Mesothelial cell of epicardium (in vitro differentiated cells): ENCODE results near the gene DUOX1. TPM values are rescaled to one million over a fixed set of nuclear protein-coding genes. Genes with fewer than 3 reads are reported as not detected.

Experiments used
- DNase-seq, 2 experiments: peaks; one replicate each; pipeline ENCODE4 v3.0.0; 2021; ENCODE audit warnings: low spot score in 2 of 2; ENCODE audit not compliant: unreplicated experiment in 2 of 2
- H3K27ac Mint-ChIP-seq: 2 replicates; pipeline ENCODE4 v1.8.0; 2021; ENCODE audit warnings: mixed read lengths
- H3K27me3 Mint-ChIP-seq: 2 replicates; pipeline ENCODE4 v1.8.0; 2021; ENCODE audit warnings: low read depth, mixed read lengths
- H3K36me3 Mint-ChIP-seq: 2 replicates; pipeline ENCODE4 v1.8.0; 2021; ENCODE audit warnings: mixed read lengths
- H3K4me1 Mint-ChIP-seq: 2 replicates; pipeline ENCODE4 v1.8.0; 2021; ENCODE audit warnings: mixed read lengths
- H3K4me3 Mint-ChIP-seq: 2 replicates; pipeline ENCODE4 v1.8.0; 2021; ENCODE audit warnings: mild to moderate bottlenecking, moderate library complexity, mixed read lengths
- H3K9me3 Mint-ChIP-seq: 2 replicates; pipeline ENCODE4 v1.8.0; 2021; ENCODE audit warnings: mixed read lengths
- total RNA-seq: library from RNA; stranded (reverse); gene quantifications from 3 replicates; pipeline ENCODE4 v1.2.1, GENCODE V29; 2021
- TF ChIP-seq, protein P1 (sequence below): fragments of 200-600 bp; sonication (generic); IDR thresholded peaks from one replicate; pipeline ENCODE4 v1.5.0; 2021; ENCODE audit warnings: antibody characterized with exemption; ENCODE audit not compliant: unreplicated experiment

Gene DUOX1
- total RNA-seq, 1 donor from 2014 or later, result 7.2 TPM

DNA sequence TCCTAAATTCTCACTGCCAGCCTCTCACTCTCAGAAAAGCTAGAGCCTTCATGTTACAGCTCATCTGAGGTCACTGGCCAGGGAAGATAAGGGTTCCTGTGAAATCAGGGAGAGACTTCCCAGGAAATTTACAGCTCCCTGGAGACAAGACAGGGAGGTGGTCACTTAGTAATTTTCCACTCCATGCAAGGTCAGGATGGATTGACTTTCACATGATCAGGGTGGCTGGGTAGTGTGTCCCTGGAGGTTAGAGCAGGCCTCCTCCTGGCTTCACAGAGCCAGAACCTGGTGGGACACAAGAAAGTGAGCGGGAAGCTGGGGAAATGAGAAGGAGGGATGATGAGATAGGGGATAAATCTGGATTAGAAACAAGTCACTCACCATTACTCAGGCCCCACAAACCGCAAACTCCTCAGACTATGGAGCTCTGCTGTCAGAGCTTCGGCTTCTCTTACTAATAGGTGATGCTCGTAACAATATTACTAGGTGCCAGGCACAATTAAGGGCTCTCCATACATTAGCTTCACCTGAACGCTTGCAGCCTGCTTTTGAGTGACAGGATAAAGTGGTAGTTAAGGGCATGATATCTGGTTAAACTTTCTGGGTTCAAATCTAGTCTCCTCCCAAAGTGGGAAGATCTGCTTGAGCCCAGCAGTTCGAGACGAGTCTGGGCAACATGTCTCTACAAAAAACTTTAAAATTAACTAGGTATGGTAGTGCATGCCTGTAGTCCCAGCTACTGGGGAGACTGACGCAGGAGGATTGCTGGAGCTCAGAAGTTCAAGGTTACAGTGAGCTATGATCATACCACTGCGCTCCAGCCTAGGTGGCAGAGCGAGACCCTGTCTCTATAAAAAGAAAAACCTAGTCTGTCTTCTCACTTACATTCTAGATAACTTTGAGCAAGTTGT, 40.7 kb upstream of the DUOX1 start:
- H3K9me3 Mint-ChIP-seq, result no peaks in the 10 kb centered on the region
- no peak overlapping the region for H3K4me3 Mint-ChIP-seq
- H3K36me3 Mint-ChIP-seq, result no peaks in the 10 kb centered on the region
- no peak overlapping the region for H3K27ac Mint-ChIP-seq
- H3K27me3 Mint-ChIP-seq, result peaks cover 81% of the 10 kb centered on the region
- H3K4me1 Mint-ChIP-seq, result peaks cover 3% of the 10 kb centered on the region
- TF ChIP-seq, protein P1, sequence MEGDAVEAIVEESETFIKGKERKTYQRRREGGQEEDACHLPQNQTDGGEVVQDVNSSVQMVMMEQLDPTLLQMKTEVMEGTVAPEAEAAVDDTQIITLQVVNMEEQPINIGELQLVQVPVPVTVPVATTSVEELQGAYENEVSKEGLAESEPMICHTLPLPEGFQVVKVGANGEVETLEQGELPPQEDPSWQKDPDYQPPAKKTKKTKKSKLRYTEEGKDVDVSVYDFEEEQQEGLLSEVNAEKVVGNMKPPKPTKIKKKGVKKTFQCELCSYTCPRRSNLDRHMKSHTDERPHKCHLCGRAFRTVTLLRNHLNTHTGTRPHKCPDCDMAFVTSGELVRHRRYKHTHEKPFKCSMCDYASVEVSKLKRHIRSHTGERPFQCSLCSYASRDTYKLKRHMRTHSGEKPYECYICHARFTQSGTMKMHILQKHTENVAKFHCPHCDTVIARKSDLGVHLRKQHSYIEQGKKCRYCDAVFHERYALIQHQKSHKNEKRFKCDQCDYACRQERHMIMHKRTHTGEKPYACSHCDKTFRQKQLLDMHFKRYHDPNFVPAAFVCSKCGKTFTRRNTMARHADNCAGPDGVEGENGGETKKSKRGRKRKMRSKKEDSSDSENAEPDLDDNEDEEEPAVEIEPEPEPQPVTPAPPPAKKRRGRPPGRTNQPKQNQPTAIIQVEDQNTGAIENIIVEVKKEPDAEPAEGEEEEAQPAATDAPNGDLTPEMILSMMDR, result no peak
- DNase-seq, result no peak

DNA sequence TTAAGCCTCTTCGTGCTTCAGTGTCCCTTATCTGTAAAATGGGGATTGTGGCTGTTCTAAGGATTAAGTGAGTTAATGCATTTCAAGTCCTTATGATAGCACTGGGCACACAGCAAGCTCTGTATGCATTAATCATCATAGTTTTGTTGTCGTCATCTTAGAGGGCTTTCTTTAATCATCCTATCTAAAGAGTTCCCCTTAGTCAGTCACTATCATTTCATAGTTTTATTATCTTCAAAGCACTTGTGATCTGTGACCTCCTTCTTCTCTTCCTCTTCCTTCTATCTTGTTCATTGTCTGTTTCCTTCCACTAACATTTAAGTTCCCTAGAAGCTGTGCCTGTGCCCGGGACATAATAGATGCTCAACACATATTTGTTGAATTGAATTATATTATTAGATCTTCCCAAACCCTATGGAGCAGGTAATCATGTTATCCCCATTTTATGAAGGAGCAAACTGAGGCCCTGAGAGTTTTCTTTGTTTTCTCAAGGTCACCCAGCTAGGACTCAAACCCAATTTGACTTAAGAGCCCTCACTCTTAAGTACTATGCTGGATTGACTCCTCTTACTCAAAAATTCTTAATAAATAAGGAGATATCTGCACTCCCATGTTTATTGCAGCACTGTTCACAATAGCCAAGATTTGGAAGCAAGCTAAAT, 40.0 kb upstream of the DUOX1 start:
- Mint-ChIP-seq H3K9me3 (no peaks in the 10 kb centered on the region), H3K27ac (no peak overlapping the region), H3K4me3 (no peak overlapping the region), H3K4me1 (peaks cover 3% of the 10 kb centered on the region), H3K27me3 (peaks cover 79% of the 10 kb centered on the region), H3K36me3 (no peaks in the 10 kb centered on the region)
- DNase-seq, result no peak
- TF ChIP-seq, protein P1, result no peak

DNA sequence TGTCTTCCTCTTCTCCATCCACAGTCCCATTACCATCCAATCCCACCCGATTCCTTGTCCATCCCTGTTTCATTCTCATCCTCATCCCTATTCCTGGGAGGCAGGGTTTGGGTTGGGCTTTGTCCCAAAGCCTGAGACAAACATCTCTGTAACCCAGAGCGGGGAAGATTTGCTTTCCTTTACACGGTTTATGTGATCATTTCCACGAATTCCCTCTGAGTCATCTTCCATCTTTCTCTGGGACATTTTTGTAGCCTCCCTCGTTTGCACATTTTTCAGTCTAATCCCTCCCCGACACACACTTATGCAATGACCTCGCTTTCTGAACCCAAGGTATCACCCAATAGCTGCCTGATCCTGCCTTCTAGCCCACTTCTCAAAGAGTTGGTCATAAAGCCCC, 38.6 kb upstream of the DUOX1 start:
- TF ChIP-seq, protein P1, result no peak
- peaks cover 78% of the 10 kb centered on the region for H3K27me3 Mint-ChIP-seq
- H3K9me3 Mint-ChIP-seq, result no peaks in the 10 kb centered on the region
- no peaks in the 10 kb centered on the region for H3K36me3 Mint-ChIP-seq
- H3K4me1 Mint-ChIP-seq, result peaks cover 3% of the 10 kb centered on the region
- H3K4me3 Mint-ChIP-seq, result no peak overlapping the region
- no peak overlapping the region for H3K27ac Mint-ChIP-seq
- no peak for DNase-seq

DNA sequence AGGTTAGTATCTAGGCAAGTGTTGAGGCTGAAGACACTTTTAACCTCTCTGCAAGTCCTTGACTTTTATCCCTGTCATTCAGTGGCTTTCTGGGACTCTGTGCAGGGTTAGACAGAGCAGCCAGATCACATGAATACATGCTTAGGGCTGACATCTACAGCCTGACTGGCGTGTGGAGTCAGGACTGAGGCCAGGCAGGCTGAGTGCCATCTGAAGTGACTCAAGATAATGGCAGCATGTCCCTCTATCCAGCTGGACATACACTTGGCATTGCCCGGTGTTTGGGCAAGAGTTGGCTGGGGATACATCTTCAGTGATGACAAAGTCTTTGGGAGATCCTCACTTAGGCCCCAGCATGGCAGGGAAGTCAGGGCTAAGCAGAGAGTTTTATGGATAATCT, 38.2 kb upstream of the DUOX1 start:
- no peaks in the 10 kb centered on the region for H3K36me3 Mint-ChIP-seq
- DNase-seq, result no peak
- no peak overlapping the region for H3K27ac Mint-ChIP-seq
- TF ChIP-seq, protein P1, result no peak
- peaks cover 3% of the 10 kb centered on the region for H3K4me1 Mint-ChIP-seq
- H3K9me3 Mint-ChIP-seq, result no peaks in the 10 kb centered on the region
- H3K27me3 Mint-ChIP-seq, result peaks cover 81% of the 10 kb centered on the region
- H3K4me3 Mint-ChIP-seq, result no peak overlapping the region

DNA sequence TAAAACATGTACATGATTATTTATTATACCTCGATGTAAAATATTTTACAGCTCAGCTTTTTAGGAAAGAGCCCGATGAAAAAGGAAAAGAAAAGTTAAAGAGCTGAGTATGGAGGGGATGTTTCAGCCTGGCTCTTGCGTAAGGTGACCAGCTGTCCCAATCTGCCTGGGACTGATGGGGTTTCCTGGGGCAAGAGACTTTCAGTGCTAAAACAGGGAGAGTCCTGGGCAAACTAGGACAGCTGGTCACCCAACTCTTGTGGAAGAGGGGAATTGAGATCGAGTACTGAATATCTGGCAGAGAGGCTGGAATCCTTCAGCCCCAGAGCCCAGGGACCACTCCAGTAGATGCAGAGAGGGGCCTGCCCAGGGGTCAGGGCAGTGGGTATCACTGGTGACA, 36.8 kb upstream of the DUOX1 start:
- H3K9me3 Mint-ChIP-seq, result no peaks in the 10 kb centered on the region
- peaks cover 69% of the 10 kb centered on the region for H3K27me3 Mint-ChIP-seq

More for the DNA sequence above, 36.8 kb upstream of the DUOX1 start:
- DNase-seq, result no peak
- TF ChIP-seq, protein P1, result no peak
- no peaks in the 10 kb centered on the region for H3K36me3 Mint-ChIP-seq
- no peak overlapping the region for H3K4me3 Mint-ChIP-seq
- H3K4me1 Mint-ChIP-seq, result peaks cover 3% of the 10 kb centered on the region
- no peak overlapping the region for H3K27ac Mint-ChIP-seq
